ENCODE data around the gene LPP. TPM values are rescaled to one million over a fixed set of nuclear protein-coding genes. Genes with fewer than 3 reads are reported as not detected.

Gene LPP
- total RNA-seq, 4 donors from 2014 or later = 183 to 293 (median 242) TPM

GRCh38 chr3:188878076-188878475 is 724.1 kb downstream of the LPP start:
- Histone ChIP-seq H3K27me3 (no peaks in the 10 kb centered on the region), H3K4me3 (no peak overlapping the region), H3K9me3 (no peaks in the 10 kb centered on the region), H3K36me3 (peaks cover 0 to 45% (median 0%) of the 10 kb centered on the region in 3 donors), H3K4me1 (no peaks in the 10 kb centered on the region), H3K27ac (no peak overlapping the region)
- TF ChIP-seq CTCF (IDR thresholded peaks at IDR 0.05) = no peak
- TF ChIP-seq EP300 (IDR thresholded peaks at IDR 0.05) = no peak
- no peak for TF ChIP-seq POLR2A (IDR thresholded peaks at IDR 0.05)
- no peak for DNase-seq (ENCODE audit: low spot score in 2 of 2)
- 79 to 85% methylated on average over 2 of the region's 2 CpGs for WGBS, 2 donors

GRCh38 chr3:188881954-188882641 is 728.1 kb downstream of the LPP start:
- no peaks in the 10 kb centered on the region for H3K27me3 ChIP-seq
- no peak overlapping the region for H3K27ac ChIP-seq
- no peak for DNase-seq (ENCODE audit: low spot score in 2 of 2)
- H3K4me1 ChIP-seq = no peaks in the 10 kb centered on the region
- H3K4me3 ChIP-seq = no peak overlapping the region
- H3K36me3 ChIP-seq = peaks cover 0 to 24% (median 0%) of the 10 kb centered on the region in 3 donors
- TF ChIP-seq POLR2A (IDR thresholded peaks at IDR 0.05) (no peak), EP300 (IDR thresholded peaks at IDR 0.05) (no peak), CTCF (IDR thresholded peaks at IDR 0.05) (no peak)
- H3K9me3 ChIP-seq = no peaks in the 10 kb centered on the region

- H3K27ac ChIP-seq = no peak overlapping the region
- DNase-seq (ENCODE audit: low spot score in 2 of 2) = no peak
- no peak for TF ChIP-seq POLR2A (IDR thresholded peaks at IDR 0.05)
- no peak for TF ChIP-seq CTCF (IDR thresholded peaks at IDR 0.05)
- TF ChIP-seq EP300 (IDR thresholded peaks at IDR 0.05) = no peak
- peaks cover 0 to 16% (median 0%) of the 10 kb centered on the region in 3 donors for H3K36me3 ChIP-seq
- H3K4me1 ChIP-seq = no peaks in the 10 kb centered on the region
- H3K9me3 ChIP-seq = no peaks in the 10 kb centered on the region
- WGBS, 2 donors = 92 to 95% methylated on average over 11 of the region's 11 CpGs
- no peak overlapping the region for H3K4me3 ChIP-seq
- H3K27me3 ChIP-seq = no peaks in the 10 kb centered on the region
These were observed 730.5 kb downstream of the LPP start for GRCh38 chr3:188884299-188885043.

GRCh38 chr3:188888321-188889053 is 734.5 kb downstream of the LPP start:
- no peak overlapping the region for H3K4me3 ChIP-seq
- no peaks in the 10 kb centered on the region for H3K27me3 ChIP-seq
- H3K27ac ChIP-seq = peak overlapping the region in 1 of 4 donors; percentile 0
- no peak for DNase-seq (ENCODE audit: low spot score in 2 of 2)
- peaks cover 0 to 11% (median 0%) of the 10 kb centered on the region in 3 donors for H3K36me3 ChIP-seq
- H3K9me3 ChIP-seq = no peaks in the 10 kb centered on the region
- 85 to 86% methylated on average over 14 of the region's 14 CpGs for whole genome bisulfite sequencing, 2 donors
- TF ChIP-seq EP300 (IDR thresholded peaks at IDR 0.05) (no peak), POLR2A (IDR thresholded peaks at IDR 0.05) (no peak), CTCF (IDR thresholded peaks at IDR 0.05) (no peak)
- no peaks in the 10 kb centered on the region for H3K4me1 ChIP-seq

Measured in tibial nerve (tissue), 4 donors.